Activated naive CD4-positive, alpha-beta T cell treated with anti-CD3 and anti-CD28 coated beads, Interleukin-2, amount 50 U/mL, for 72 hours (primary cell): ENCODE measurements around the gene DPPA2. TPM values are rescaled to one million over a fixed set of nuclear protein-coding genes. Genes with fewer than 3 reads are reported as not detected.

Experiments
- ATAC-seq, 2 donors: fragments of 150-1000 bp; cut with Tn5 transposase; 2 replicates each; pipeline ENCODE4 v1.10.0; 2021; ENCODE audit warnings: mild to moderate bottlenecking in 2 of 2, moderate library complexity in 2 of 2
- DNase-seq, 2 donors: peaks; one replicate each; pipeline ENCODE4 v3.0.0; 2021 to 2022; ENCODE audit warnings: low spot score in 2 of 2
- H3K27ac Mint-ChIP-seq, 2 donors: one replicate each; pipeline ENCODE4 v1.8.0; 2022; ENCODE audit warnings: mild to moderate bottlenecking in 2 of 2, mixed read lengths in 2 of 2
- H3K36me3 Mint-ChIP-seq, 2 donors: one replicate each; pipeline ENCODE4 v1.8.0; 2022; ENCODE audit warnings: mixed read lengths in 2 of 2
- H3K9me3 Mint-ChIP-seq, 2 donors: one replicate each; pipeline ENCODE4 v1.8.0; 2022; ENCODE audit warnings: mixed read lengths in 2 of 2
- total RNA-seq, 2 donors: library from RNA; stranded (reverse); gene quantifications; one replicate each; pipeline ENCODE4 v1.2.3, GENCODE V29; 2022

Gene DPPA2
- total RNA-seq, 2 donors from 2014 or later: not detected

DNA sequence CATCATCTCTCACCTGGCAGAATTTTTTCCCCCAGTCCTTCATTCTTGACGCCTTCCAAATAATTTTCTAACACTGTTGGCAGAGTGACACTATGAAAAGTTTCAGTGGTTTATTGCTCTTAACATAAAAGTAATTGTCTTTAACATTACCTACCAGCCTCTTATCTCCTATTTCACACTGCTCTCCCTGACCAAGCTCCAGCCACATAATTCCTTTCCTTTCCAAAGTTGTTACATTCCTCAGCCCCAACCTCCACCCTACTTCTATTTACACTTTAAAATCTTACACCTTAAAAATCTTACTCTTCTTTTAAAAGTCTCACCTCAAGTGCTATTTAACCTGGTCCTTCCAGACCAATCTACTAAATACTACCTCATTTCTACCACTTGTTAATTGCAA, 18.3 kb upstream of the DPPA2 start:
- H3K9me3 Mint-ChIP-seq: peaks cover 0 to 7% of the 10 kb centered on the region in 2 donors
- no peak for DNase-seq
- H3K27ac Mint-ChIP-seq: no peak overlapping the region
- H3K36me3 Mint-ChIP-seq: peaks cover 8 to 16% of the 10 kb centered on the region in 2 donors
- ATAC-seq: no peak

- Mint-ChIP-seq H3K36me3 (peaks cover 0 to 6% of the 10 kb centered on the region in 2 donors), H3K9me3 (no peaks in the 10 kb centered on the region), H3K27ac (no peak overlapping the region)
- no peak for DNase-seq
- ATAC-seq: no peak
Measured at GRCh38 chr3:109331692-109332091, 15.4 kb upstream of the DPPA2 start.

DNA sequence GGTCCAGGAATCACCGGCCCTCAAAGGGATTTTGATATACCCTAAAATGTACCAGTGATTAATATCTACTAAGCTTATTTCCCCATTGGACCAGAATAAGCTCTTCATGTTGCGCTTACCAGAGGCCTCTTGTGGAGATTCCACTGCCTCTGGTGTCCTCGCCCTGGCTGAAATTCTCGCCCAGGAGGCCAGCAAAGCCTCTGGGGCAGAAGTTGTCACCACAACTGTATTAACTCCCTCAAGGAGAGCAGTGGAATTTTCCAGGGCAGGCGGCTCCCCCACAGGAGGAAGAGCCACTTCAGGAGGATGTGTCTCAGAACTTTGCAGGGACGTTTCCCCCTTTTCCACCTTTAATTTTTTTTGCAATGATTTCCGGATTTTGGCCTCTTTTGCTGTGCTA, 14.1 kb upstream of the DPPA2 start:
- no peaks in the 10 kb centered on the region for H3K36me3 Mint-ChIP-seq
- DNase-seq: no peak
- H3K27ac Mint-ChIP-seq: no peak overlapping the region
- ATAC-seq: no peak
- H3K9me3 Mint-ChIP-seq: no peaks in the 10 kb centered on the region

DNA sequence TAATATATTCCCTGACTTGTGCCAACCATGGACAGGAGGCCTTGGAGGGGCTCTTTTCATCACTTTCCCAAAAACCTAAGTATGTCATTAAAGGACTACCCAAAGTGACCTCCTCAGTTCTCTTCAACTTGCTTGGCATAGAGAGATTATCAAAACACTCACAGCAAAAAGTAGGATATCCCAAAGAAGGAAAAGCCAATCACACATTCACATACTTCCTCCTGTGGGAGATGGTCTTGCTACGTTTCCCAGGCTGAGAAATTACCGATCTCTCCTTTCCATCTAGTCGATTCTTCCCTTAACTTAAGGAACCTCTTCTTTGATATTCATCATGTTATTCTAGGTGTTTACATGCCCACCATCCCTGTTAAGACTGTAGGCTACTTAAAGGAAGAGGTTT, 11.9 kb upstream of the DPPA2 start:
- Mint-ChIP-seq H3K36me3 (no peaks in the 10 kb centered on the region), H3K9me3 (no peaks in the 10 kb centered on the region), H3K27ac (no peak overlapping the region)
- ATAC-seq (no peak), DNase-seq (no peak)

DNA sequence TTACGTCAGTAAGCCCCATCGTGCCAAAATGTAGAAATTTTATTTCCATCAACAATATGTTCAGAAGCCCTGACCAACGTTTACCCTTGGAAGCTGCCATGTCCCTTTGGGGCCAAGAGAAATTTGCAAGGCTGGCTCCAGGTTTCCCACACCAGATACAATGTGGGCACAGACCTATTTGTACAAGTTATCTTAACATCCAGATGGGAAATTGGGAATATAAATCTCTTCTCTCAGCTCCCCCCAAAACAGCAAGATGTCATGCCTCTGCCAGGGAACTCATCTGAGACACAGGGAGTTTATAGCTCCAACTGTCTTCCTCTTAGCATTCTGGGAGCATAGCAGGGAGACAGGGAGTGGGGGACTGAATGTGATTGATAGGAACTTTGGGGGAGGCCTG, 9.3 kb upstream of the DPPA2 start:
- Mint-ChIP-seq H3K36me3 (no peaks in the 10 kb centered on the region), H3K27ac (no peak overlapping the region), H3K9me3 (no peaks in the 10 kb centered on the region)
- ATAC-seq (no peak), DNase-seq (no peak)

- ATAC-seq (no peak), DNase-seq (no peak)
- Mint-ChIP-seq H3K9me3 (no peaks in the 10 kb centered on the region), H3K36me3 (no peaks in the 10 kb centered on the region), H3K27ac (no peak overlapping the region)
Measured at GRCh38 chr3:109325109-109325508, 8.8 kb upstream of the DPPA2 start.

GRCh38 chr3:109313061-109313460, 3.3 kb downstream of the DPPA2 start:
- no peak overlapping the region for H3K27ac Mint-ChIP-seq
- peaks cover 0 to 4% of the 10 kb centered on the region in 2 donors for H3K9me3 Mint-ChIP-seq
- ATAC-seq (no peak), DNase-seq (no peak)
- H3K36me3 Mint-ChIP-seq: no peaks in the 10 kb centered on the region

- ATAC-seq (no peak), DNase-seq (no peak)
- Mint-ChIP-seq H3K27ac (no peak overlapping the region), H3K36me3 (no peaks in the 10 kb centered on the region), H3K9me3 (no peaks in the 10 kb centered on the region)
Measured at GRCh38 chr3:109297496-109297895, 18.8 kb downstream of the DPPA2 start.

- Mint-ChIP-seq H3K27ac (no peak overlapping the region), H3K36me3 (no peaks in the 10 kb centered on the region), H3K9me3 (no peaks in the 10 kb centered on the region)
- ATAC-seq: no peak
- no peak for DNase-seq
Measured at GRCh38 chr3:109284071-109284470, 32.2 kb downstream of the DPPA2 start.

- ATAC-seq (no peak), DNase-seq (no peak)
- H3K27ac Mint-ChIP-seq: no peak overlapping the region
- no peaks in the 10 kb centered on the region for H3K36me3 Mint-ChIP-seq
- H3K9me3 Mint-ChIP-seq: no peaks in the 10 kb centered on the region
Measured at GRCh38 chr3:109278546-109278945, 37.8 kb downstream of the DPPA2 start.

- Mint-ChIP-seq H3K9me3 (no peaks in the 10 kb centered on the region), H3K36me3 (no peaks in the 10 kb centered on the region), H3K27ac (no peak overlapping the region)
- DNase-seq: no peak
- no peak for ATAC-seq
Measured at GRCh38 chr3:109278141-109278540, 38.2 kb downstream of the DPPA2 start.

GRCh38 chr3:109275702-109276293, 40.5 kb downstream of the DPPA2 start:
- Mint-ChIP-seq H3K27ac (no peak overlapping the region), H3K36me3 (no peaks in the 10 kb centered on the region), H3K9me3 (no peaks in the 10 kb centered on the region)
- ATAC-seq (no peak), DNase-seq (peak in 1 of 2 donors; percentile 3)

DNA sequence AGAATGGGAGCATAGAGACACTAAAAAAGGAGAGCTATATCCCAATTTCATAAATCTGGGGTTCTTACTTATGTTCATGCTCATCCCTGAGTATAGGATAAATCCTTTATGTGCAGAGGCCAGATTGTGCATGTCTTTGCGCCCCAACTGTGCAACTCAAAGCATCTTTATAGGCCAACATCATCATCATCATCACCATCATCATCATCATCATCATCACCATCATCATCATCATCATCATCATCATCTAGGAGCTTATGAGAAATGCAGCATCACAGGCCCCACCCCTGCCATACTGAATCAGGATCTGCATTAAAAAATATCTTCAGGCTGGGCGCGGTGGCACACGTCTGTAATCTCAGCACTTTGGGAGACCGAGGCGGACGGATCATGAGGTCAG, 45.5 kb downstream of the DPPA2 start:
- no peak for DNase-seq
- H3K27ac Mint-ChIP-seq: no peak overlapping the region
- H3K9me3 Mint-ChIP-seq: no peaks in the 10 kb centered on the region
- ATAC-seq: no peak
- H3K36me3 Mint-ChIP-seq: no peaks in the 10 kb centered on the region

DNA sequence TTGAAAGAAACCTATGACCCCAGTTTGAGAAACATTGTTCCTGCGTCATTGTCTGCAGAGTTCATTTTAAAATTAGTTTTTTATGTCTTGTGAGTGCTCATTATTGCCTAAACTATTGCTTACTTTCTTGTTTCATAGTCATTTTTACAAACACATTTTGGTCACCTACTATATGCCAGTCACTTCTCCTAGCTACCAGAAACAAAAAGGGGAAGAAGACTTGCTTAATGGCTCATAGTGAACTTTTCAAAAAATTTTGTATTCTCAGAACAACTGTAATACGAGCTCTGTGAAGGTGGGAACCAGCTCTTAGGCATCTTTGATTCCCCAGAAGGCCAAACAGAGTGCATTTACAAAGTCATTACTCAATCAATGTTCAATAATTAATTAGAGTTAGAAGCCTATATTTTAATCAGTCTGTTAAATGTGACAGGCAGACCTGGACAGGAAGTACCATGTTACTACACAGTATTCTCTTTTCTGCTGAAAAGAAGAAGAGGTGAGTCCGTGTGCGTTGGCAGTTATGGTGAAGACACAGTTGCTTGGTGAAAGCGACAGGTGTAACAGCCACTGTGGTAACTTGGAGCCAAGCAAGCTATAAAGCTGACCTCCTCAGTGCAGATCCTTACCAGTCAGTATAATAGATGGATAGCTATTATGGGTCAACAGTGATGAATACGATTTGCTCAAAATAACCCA, 46.6 kb downstream of the DPPA2 start:
- DNase-seq (no peak), ATAC-seq (no peak)
- Mint-ChIP-seq H3K9me3 (no peaks in the 10 kb centered on the region), H3K36me3 (no peaks in the 10 kb centered on the region), H3K27ac (no peak overlapping the region)

GRCh38 chr3:109268181-109268580, 48.1 kb downstream of the DPPA2 start:
- no peaks in the 10 kb centered on the region for H3K9me3 Mint-ChIP-seq
- no peak overlapping the region for H3K27ac Mint-ChIP-seq
- DNase-seq: no peak
- no peak for ATAC-seq
- no peaks in the 10 kb centered on the region for H3K36me3 Mint-ChIP-seq

GRCh38 chr3:109265295-109265694, 51.0 kb downstream of the DPPA2 start:
- ATAC-seq: no peak
- no peak for DNase-seq
- Mint-ChIP-seq H3K27ac (no peak overlapping the region), H3K9me3 (no peaks in the 10 kb centered on the region), H3K36me3 (no peaks in the 10 kb centered on the region)

DNA sequence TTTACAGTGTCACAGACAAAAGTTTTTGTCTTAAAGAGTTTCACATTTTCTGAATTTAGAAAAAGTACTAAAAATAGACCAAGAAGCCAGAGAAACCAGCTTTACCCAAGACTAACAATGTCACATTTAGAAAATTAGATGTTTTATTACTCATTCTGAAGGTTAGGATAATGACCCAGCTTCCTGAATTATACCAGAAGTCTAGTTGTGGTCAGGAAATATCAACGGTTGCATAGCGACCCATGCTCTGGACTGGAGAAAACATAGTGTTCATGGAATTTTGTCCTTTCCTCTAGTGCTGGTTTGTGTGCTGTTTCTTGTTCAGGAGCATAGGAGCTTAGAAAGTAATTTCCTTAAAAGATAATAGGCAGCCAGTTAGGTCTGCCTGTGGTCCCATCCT, 59.0 kb downstream of the DPPA2 start:
- H3K36me3 Mint-ChIP-seq: no peaks in the 10 kb centered on the region
- ATAC-seq (no peak), DNase-seq (no peak)
- H3K27ac Mint-ChIP-seq: no peak overlapping the region
- no peaks in the 10 kb centered on the region for H3K9me3 Mint-ChIP-seq

- Mint-ChIP-seq H3K27ac (no peak overlapping the region), H3K36me3 (no peaks in the 10 kb centered on the region), H3K9me3 (no peaks in the 10 kb centered on the region)
- ATAC-seq (no peak), DNase-seq (no peak)
Measured at GRCh38 chr3:109254770-109255169, 61.5 kb downstream of the DPPA2 start.
